ENCODE measurements around the gene ZRANB1.

The ZRANB1 gene

GRCh38 chr10:124990671-124991625 lies 49.0 kb downstream of the ZRANB1 start:
- H3K9me3 ChIP-seq (ENCODE audit: low read length), result no peaks in the 10 kb centered on the region
- no peak for TF ChIP-seq CTCF (IDR thresholded peaks at IDR 0.05; ENCODE audit: low read length)
- TF ChIP-seq EZH2 (IDR thresholded peaks at IDR 0.05; ENCODE audit: borderline replicate concordance, low read length), result no peak
- no peaks in the 10 kb centered on the region for H3K27me3 ChIP-seq (ENCODE audit: insufficient read depth, low read length)
- no peak overlapping the region for H3K9ac ChIP-seq (ENCODE audit: low read length)
- H3K4me3 ChIP-seq (ENCODE audit: low read depth, low read length, poor library complexity, severe bottlenecking), result no peak overlapping the region
- H3K4me1 ChIP-seq (ENCODE audit: insufficient read depth, low read length, severe bottlenecking), result peaks cover 4% of the 10 kb centered on the region
- no peak overlapping the region for H2AFZ ChIP-seq (ENCODE audit: low read length)
- H3K4me2 ChIP-seq (ENCODE audit: low read length), result no peak overlapping the region
- H3K27ac ChIP-seq (ENCODE audit: low read depth, low read length, poor library complexity, severe bottlenecking), result no peak overlapping the region
- no peaks in the 10 kb centered on the region for H3K79me2 ChIP-seq (ENCODE audit: insufficient read depth, low read length)
- H3K36me3 ChIP-seq (ENCODE audit: insufficient read depth, low read length), result peaks cover 13% of the 10 kb centered on the region; the same call in 1 of the 2 replicates
- H3K9me2 ChIP-seq (ENCODE audit: low read depth, low read length), result no peaks in the 10 kb centered on the region
- H4K20me1 ChIP-seq (ENCODE audit: insufficient read depth, low read length), result no peaks in the 10 kb centered on the region
- no peaks in the 10 kb centered on the region for H3F3A ChIP-seq (ENCODE audit: insufficient read depth, low read length)

GRCh38 chr10:124991835-124992234 lies 49.9 kb downstream of the ZRANB1 start:
- TF ChIP-seq CTCF (IDR thresholded peaks at IDR 0.05; ENCODE audit: low read length) (no peak), EZH2 (IDR thresholded peaks at IDR 0.05; ENCODE audit: borderline replicate concordance, low read length) (no peak)
- Histone ChIP-seq H3K9me2 (ENCODE audit: low read depth, low read length) (no peaks in the 10 kb centered on the region), H3K79me2 (ENCODE audit: insufficient read depth, low read length) (no peaks in the 10 kb centered on the region), H3K9ac (ENCODE audit: low read length) (no peak overlapping the region), H4K20me1 (ENCODE audit: insufficient read depth, low read length) (no peaks in the 10 kb centered on the region), H3K36me3 (ENCODE audit: insufficient read depth, low read length) (peaks cover 7% of the 10 kb centered on the region; the same call in 1 of the 2 replicates), H3K9me3 (ENCODE audit: low read length) (no peaks in the 10 kb centered on the region), H3K4me1 (ENCODE audit: insufficient read depth, low read length, severe bottlenecking) (peaks cover 4% of the 10 kb centered on the region), H3K27me3 (ENCODE audit: insufficient read depth, low read length) (no peaks in the 10 kb centered on the region; the same call in 1 of the 2 replicates), H2AFZ (ENCODE audit: low read length) (no peak overlapping the region), H3K4me3 (ENCODE audit: low read depth, low read length, poor library complexity, severe bottlenecking) (no peak overlapping the region), H3K4me2 (ENCODE audit: low read length) (no peak overlapping the region), H3F3A (ENCODE audit: insufficient read depth, low read length) (no peaks in the 10 kb centered on the region), H3K27ac (ENCODE audit: low read depth, low read length, poor library complexity, severe bottlenecking) (no peak overlapping the region)

- no peaks in the 10 kb centered on the region for H3K9me3 ChIP-seq (ENCODE audit: low read length)
- H3K27ac ChIP-seq (ENCODE audit: low read depth, low read length, poor library complexity, severe bottlenecking), result no peak overlapping the region
- TF ChIP-seq EZH2 (IDR thresholded peaks at IDR 0.05; ENCODE audit: borderline replicate concordance, low read length), result no peak
- TF ChIP-seq CTCF (IDR thresholded peaks at IDR 0.05; ENCODE audit: low read length), result peak; percentile 65
- H3K79me2 ChIP-seq (ENCODE audit: insufficient read depth, low read length), result no peaks in the 10 kb centered on the region
- H3K4me3 ChIP-seq (ENCODE audit: low read depth, low read length, poor library complexity, severe bottlenecking), result no peak overlapping the region
- H4K20me1 ChIP-seq (ENCODE audit: insufficient read depth, low read length), result no peaks in the 10 kb centered on the region
- peaks cover 4% of the 10 kb centered on the region for H3K4me1 ChIP-seq (ENCODE audit: insufficient read depth, low read length, severe bottlenecking)
- no peak overlapping the region for H3K4me2 ChIP-seq (ENCODE audit: low read length)
- no peaks in the 10 kb centered on the region for H3F3A ChIP-seq (ENCODE audit: insufficient read depth, low read length)
- H2AFZ ChIP-seq (ENCODE audit: low read length), result no peak overlapping the region
- no peaks in the 10 kb centered on the region for H3K9me2 ChIP-seq (ENCODE audit: low read depth, low read length)
- H3K27me3 ChIP-seq (ENCODE audit: insufficient read depth, low read length), result no peaks in the 10 kb centered on the region; the same call in 1 of the 2 replicates
- no peak overlapping the region for H3K9ac ChIP-seq (ENCODE audit: low read length)
- H3K36me3 ChIP-seq (ENCODE audit: insufficient read depth, low read length), result peaks cover 3% of the 10 kb centered on the region; the same call in 1 of the 2 replicates
Measured at GRCh38 chr10:124992462-124993344, 50.8 kb downstream of the ZRANB1 start.

All from OCI-LY1 (cell line).